GM13976 (cell line): Measurements from ENCODE around the gene DPF3.

Source experiments
- DNase-seq: peaks from one replicate; pipeline ENCODE4 v3.0.0; 2012; ENCODE audit warnings: low spot score
- CTCF ChIP-seq: IDR thresholded peaks from 2 replicates; pipeline ENCODE4 v1.5.1; 2012; ENCODE audit warnings: borderline replicate concordance, mild to moderate bottlenecking; ENCODE audit not compliant: insufficient read depth; ENCODE audit errors: extremely low read depth, missing control alignments, control extremely low read depth
- in situ Hi-C: fragments of 300-500 bp; cut with MboI; formaldehyde crosslinking; loops from one replicate; pipeline ENCODE4 v1.12.0; 2022; ENCODE audit warnings: low sequenced_read_pairs, mixed read lengths, inconsistent platforms; ENCODE audit not compliant: unreplicated experiment

The DPF3 gene

GRCh38 chr14:72646861-72647528 is 246.9 kb downstream of the DPF3 start:
- no peak for TF ChIP-seq CTCF
- no peak for DNase-seq
- in situ Hi-C loops, result no loop called here

GRCh38 chr14:72645706-72646105 is 248.2 kb downstream of the DPF3 start:
- no peak for DNase-seq
- TF ChIP-seq CTCF, result no peak
- in situ Hi-C loops, result no loop called here

DNA sequence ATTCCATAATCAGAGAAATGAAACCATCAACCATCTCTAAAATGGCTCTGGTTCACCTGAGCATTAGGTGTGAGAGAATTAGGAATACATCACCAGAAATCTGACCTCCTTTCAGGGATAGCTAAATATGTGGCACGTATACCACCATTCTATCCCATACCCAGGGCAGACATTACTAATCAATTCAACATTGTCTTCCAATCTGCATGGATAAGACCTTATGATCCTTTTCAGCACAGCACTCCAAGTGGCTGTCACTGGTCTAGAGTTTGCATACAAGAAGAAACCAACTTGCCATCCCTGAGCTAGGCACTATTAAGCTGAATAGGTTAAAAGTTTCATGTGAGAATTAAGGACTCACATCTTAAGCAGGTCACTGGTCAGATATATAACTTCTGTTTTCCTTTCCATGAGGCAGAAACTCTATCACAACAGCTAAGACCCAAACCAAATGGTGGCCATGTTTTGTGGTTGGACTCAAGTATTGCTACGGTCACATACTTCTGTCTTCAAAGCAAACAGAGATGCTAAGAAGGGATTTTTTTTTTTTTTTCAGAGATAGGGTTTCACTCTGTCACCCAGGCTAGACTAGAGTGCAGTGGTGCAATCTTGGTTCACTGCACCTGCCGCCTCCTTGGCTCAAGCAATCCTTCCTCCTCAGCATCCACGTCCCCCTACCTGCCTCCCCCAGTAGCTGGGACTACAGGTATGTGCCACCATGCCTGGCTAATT is 249.0 kb downstream of the DPF3 start:
- no peak for TF ChIP-seq CTCF
- in situ Hi-C loops, result no loop called here
- no peak for DNase-seq

- in situ Hi-C loops, result no loop called here
- no peak for TF ChIP-seq CTCF
- DNase-seq, result no peak
Measured at GRCh38 chr14:72644038-72644437, 249.9 kb downstream of the DPF3 start.

- in situ Hi-C loops, result no loop called here
- no peak for TF ChIP-seq CTCF
- no peak for DNase-seq
Measured at GRCh38 chr14:72643317-72643801, 250.5 kb downstream of the DPF3 start.

DNA sequence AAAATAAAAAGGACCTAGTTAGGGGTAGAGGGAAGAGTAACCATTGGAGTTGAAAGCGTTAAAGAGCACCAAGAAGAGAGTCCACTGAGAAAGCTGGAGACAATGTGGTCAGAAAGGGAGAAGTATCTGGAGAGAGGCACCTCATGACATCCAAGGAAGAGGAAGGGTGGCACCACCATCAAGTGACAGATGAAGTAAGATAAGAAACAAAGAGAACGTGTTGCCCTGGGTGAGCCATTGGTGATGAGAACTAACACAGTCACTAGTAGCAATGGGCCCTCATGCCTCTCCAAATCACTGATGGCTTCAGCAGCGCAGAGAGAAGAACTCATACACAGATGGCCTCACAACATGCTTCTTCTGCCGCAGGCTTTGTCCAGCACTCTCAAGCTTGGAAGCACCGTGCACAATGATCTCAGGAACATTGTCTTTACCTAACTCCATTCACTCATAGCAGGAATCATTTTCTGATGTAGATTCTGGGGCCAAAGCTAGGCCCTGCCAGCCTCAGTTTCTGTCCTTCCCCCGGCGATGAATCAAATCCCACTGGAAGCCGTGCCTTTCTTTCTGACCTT is 252.9 kb downstream of the DPF3 start:
- no peak for TF ChIP-seq CTCF
- DNase-seq, result no peak

More for the DNA sequence above, 252.9 kb downstream of the DPF3 start:
- in situ Hi-C loops, result no loop called here
